Astrocyte of the cerebellum (primary cell): ENCODE data around the gene MBD3.
"Not testable (repeated sequence)": the region's sequence is repeated elsewhere in the genome, so short reads cannot be mapped to it uniquely, and the experiment has no call there.

Experiments used
- DNase-seq: peaks from one replicate; pipeline ENCODE4 v3.0.0-alpha.2; 2011; ENCODE audit warnings: low read depth
- H3K4me3 ChIP-seq: 2 replicates; pipeline ENCODE4 v1.5.1; 2011; ENCODE audit warnings: mild to moderate bottlenecking, low read depth, low read length, moderate library complexity
- CTCF ChIP-seq: IDR thresholded peaks from 2 replicates; pipeline ENCODE4 v1.5.1; 2012; ENCODE audit warnings: low read length, low read depth, moderate library complexity, mild to moderate bottlenecking; ENCODE audit errors: missing control alignments
- in situ Hi-C: cut with HindIII; loops from 2 replicates; pipeline ENCODE4 v1.10.0; 2017; ENCODE audit warnings: low sequenced_read_pairs

Gene MBD3

GRCh38 chr19:1540365-1540925, 52.2 kb downstream of the MBD3 start:
- H3K4me3 ChIP-seq = no peak overlapping the region
- in situ Hi-C loops = no loop called here
- no peak for DNase-seq
- no peak for TF ChIP-seq CTCF

GRCh38 chr19:1539749-1540148, 52.9 kb downstream of the MBD3 start:
- in situ Hi-C loops, DNase-seq, H3K4me3 ChIP-seq: not testable (repeated sequence)

GRCh38 chr19:1538978-1539377, 53.7 kb downstream of the MBD3 start:
- in situ Hi-C loops = no loop called here
- no peak for TF ChIP-seq CTCF

GRCh38 chr19:1535699-1536098, 57.0 kb downstream of the MBD3 start:
- H3K4me3 ChIP-seq, in situ Hi-C loops, DNase-seq: not testable (repeated sequence)

More at GRCh38 chr19:1538978-1539377, 53.7 kb downstream of the MBD3 start:
- DNase-seq = no peak
- no peak overlapping the region for H3K4me3 ChIP-seq

- no peak overlapping the region for H3K4me3 ChIP-seq
- no peak for TF ChIP-seq CTCF
- in situ Hi-C loops = no loop called here
- no peak for DNase-seq
Observed at GRCh38 chr19:1534972-1535371, 57.7 kb downstream of the MBD3 start.

GRCh38 chr19:1533510-1534150, 59.0 kb downstream of the MBD3 start:
- in situ Hi-C loops = no loop called here
- H3K4me3 ChIP-seq = no peak overlapping the region
- no peak for TF ChIP-seq CTCF
- no peak for DNase-seq

- in situ Hi-C loops = no loop called here
Observed at GRCh38 chr19:1532003-1532402, 60.7 kb downstream of the MBD3 start.

More at GRCh38 chr19:1532003-1532402, 60.7 kb downstream of the MBD3 start:
- no peak overlapping the region for H3K4me3 ChIP-seq
- no peak for TF ChIP-seq CTCF
- DNase-seq = no peak
